Activated CD4-positive, alpha-beta T cell treated with anti-CD3 and anti-CD28 coated beads, Interleukin-2, amount 10 ng/mL, durations not matched to agents 24 days and 14 days (primary cell): ENCODE measurements around the gene ETS1. TPM values are rescaled to one million over a fixed set of nuclear protein-coding genes. Genes with fewer than 3 reads are reported as not detected.

Experiments
- DNase-seq: peaks from one replicate; pipeline ENCODE4 v3.0.0; 2022
- H3K27ac Mint-ChIP-seq: one replicate; pipeline ENCODE4 v1.8.0; 2022; ENCODE audit warnings: mild to moderate bottlenecking, mixed read lengths
- H3K27me3 Mint-ChIP-seq: one replicate; pipeline ENCODE4 v1.8.0; 2022; ENCODE audit warnings: mixed read lengths
- H3K36me3 Mint-ChIP-seq: one replicate; pipeline ENCODE4 v1.8.0; 2022; ENCODE audit warnings: low read depth, mild to moderate bottlenecking, mixed read lengths
- H3K4me1 Mint-ChIP-seq: one replicate; pipeline ENCODE4 v1.8.0; 2021; ENCODE audit warnings: mixed read lengths
- H3K4me3 Mint-ChIP-seq: one replicate; pipeline ENCODE4 v1.8.0; 2022; ENCODE audit warnings: mild to moderate bottlenecking, moderate library complexity, mixed read lengths
- H3K9me3 Mint-ChIP-seq: one replicate; pipeline ENCODE4 v1.8.0; 2021; ENCODE audit warnings: mixed read lengths
- intact Hi-C: fragments of 100-400 bp; cut with micrococcal nuclease; formaldehyde crosslinking; loops from one replicate; pipeline ENCODE4 v1.15.1; 2023
- total RNA-seq: library from RNA; stranded (reverse); gene quantifications from 2 replicates; pipeline ENCODE4 v1.2.3, GENCODE V29; 2022

The ETS1 gene, protein sequence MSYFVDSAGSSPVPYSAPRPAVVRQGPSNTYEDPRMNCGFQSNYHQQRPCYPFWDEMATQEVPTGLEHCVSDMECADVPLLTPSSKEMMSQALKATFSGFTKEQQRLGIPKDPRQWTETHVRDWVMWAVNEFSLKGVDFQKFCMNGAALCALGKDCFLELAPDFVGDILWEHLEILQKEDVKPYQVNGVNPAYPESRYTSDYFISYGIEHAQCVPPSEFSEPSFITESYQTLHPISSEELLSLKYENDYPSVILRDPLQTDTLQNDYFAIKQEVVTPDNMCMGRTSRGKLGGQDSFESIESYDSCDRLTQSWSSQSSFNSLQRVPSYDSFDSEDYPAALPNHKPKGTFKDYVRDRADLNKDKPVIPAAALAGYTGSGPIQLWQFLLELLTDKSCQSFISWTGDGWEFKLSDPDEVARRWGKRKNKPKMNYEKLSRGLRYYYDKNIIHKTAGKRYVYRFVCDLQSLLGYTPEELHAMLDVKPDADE
- 449 and 454 TPM in 2 replicates for total RNA-seq

DNA sequence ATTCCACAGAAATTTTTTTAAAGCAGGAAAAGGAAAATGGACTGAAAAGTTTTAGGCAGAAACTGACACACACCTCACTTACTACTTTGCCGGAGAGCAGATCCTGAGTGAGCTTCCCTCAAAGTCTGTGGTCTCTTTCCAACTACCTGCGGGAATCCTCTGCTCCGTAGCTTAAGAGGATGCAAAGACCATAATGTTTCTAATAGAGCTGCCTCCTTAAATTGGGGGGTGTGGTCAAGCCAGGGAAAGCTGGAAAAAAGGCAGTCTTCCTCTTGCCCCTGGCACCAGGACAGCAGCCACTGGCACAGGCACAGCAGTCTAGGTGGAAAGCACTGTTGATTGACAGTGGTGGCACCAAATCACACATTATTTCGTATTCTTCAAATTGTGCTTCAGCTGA is at the start of gene ETS1:
ETS1 (minus strand) TSS at position 144 of the 400 bp plus-strand sequence. CDS start 14,428 bp downstream, outside the sequence.
- Mint-ChIP-seq H3K36me3 (no peaks in the 10 kb centered on the region), H3K9me3 (no peaks in the 10 kb centered on the region), H3K4me3 (no peak within 1 kb of the TSS), H3K27me3 (peaks cover 26% of the 10 kb centered on the region), H3K27ac (no peak within 1 kb of the TSS), H3K4me1 (peaks cover 11% of the 10 kb centered on the region)
- intact Hi-C loops = no loop called here
- no peak for DNase-seq

DNA sequence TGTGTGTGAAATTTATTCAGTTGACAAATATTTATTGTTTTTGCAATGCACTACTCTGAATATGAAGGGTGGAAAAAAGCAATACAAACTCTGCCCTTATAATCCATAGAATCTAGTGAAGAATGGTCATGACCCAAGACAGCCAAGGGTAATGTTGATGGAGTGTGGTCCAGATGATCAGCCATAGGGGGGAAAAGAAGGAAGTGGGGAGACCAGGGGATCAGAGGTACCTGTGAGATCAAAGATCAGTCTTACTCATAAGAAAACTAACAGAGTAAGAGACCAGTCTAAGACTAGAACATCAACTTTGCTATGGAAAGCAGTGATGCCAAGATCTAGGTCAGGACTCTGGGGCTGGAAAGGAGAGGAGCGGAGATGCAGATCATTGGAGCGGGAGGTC is 47.0 kb upstream of the ETS1 start:
- Mint-ChIP-seq H3K27me3 (peaks cover 5% of the 10 kb centered on the region), H3K9me3 (no peaks in the 10 kb centered on the region), H3K27ac (no peak overlapping the region), H3K4me1 (peaks cover 30% of the 10 kb centered on the region), H3K36me3 (no peaks in the 10 kb centered on the region), H3K4me3 (no peak overlapping the region)
- DNase-seq = no peak
- intact Hi-C loops = no loop called here

DNA sequence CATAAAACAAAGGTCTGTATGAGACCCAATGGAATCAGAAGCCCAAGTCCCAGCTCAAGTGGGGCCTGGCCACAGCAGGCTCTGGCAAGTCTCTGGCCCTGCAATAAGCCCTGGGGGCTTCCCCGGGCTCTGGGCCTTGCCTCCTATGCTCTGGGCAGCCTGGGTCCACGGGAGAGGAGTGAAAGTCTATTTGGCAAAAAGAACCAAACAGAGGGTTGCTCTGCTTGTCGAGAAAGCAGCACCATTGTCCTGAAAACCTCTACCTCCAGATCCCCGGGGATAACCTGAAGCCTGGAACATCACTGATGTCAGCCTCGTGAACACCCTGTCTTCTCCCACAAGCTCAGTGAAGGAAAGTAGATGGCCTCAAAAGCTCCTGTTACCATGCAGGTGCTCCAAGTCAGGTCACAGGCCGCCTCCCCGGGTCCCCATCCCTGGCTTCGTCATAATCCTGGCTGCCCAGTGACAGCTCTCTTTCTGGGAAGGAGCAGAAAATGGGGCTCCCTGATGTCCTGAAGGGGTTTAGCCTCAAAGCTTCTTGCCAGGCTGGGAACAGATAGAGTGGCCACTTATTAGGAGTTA is 46.1 kb upstream of the ETS1 start:
- Mint-ChIP-seq H3K9me3 (no peaks in the 10 kb centered on the region), H3K27ac (no peak overlapping the region), H3K36me3 (no peaks in the 10 kb centered on the region), H3K27me3 (no peaks in the 10 kb centered on the region), H3K4me3 (no peak overlapping the region), H3K4me1 (peaks cover 39% of the 10 kb centered on the region)
- intact Hi-C loops = loop anchor here (2.0 kb wide), 1 partner anchor 603 kb away; no protein-coding TSS in a partner anchor
- DNase-seq = no peak

DNA sequence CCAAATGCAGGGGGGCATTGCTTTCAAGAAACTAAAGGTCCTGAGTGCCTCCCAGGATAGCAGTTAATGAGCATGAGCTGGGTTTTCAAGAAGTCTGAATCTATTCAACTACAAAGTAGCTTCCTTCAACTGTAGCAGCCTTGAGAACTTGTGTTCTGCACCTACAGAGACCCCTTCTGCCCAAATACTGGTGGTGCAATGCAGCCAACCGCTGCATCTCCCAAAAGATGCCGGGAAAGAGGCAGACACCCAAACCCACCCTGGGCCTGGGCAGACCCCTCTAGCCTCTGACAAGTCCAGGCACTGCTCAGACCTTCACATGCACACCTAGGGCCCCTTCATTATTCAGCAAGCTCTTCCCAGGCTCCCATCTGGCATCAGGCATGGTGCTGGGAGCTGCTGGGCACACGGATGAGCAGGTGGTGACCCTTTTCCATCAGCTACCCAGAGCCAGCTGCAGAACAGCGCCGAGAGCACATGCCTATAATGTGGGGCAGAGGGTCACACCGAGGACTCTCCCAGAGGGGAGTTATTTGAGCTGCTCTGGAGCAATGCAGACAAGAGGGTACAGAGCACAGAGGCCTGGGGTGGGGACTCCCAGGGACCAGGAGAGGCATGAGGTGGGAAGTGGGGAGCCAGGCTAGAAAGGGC is 44.9 kb upstream of the ETS1 start:
- Mint-ChIP-seq H3K27ac (no peak overlapping the region), H3K36me3 (no peaks in the 10 kb centered on the region), H3K4me1 (peaks cover 45% of the 10 kb centered on the region), H3K4me3 (no peak overlapping the region), H3K9me3 (no peaks in the 10 kb centered on the region), H3K27me3 (no peaks in the 10 kb centered on the region)
- intact Hi-C loops = loop anchor here (1.0 to 2.0 kb wide), 3 partner anchors 125 to 601 kb away; no protein-coding TSS in a partner anchor
- peak; percentile 83 for DNase-seq

DNA sequence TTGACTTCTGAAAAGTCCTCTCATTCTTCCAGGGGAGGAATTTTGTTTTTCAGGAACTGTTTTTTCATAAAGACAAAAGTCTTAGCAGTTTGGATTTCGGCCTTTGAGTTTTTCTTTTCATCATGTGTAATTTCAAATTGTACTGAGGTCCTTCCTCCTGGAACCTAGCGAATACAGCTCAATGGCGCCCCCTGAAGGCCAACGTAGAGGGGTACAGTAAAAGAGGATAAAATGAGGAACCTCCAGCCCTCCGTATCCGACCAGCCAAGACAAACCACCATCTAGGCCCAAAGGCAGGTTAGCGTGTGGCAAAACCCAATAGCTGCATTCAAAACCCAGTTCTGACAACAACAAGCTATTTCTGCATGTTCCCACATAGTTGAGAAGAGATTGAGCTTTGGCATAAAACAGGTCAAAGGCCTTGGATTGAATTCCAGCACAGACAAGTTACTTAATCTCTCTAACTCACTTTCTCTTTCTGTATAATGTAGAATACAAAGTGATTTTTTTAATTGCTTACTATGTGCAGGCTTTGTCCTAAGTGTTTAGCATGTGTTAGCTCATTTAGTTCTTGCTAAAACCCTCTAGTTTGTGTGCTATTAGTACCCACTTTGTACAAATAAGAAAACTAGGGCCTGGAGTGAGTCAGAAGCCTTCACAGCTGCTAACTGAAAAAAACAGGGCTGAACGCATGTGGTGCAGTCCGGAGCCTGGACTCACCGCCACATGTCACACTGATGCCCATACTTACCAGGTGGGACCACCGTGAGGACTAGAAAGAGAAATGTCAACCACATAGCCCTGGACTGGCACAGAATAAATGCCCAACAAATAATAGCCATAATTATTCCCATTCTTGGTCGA is 43.2 kb upstream of the ETS1 start:
- H3K27me3 Mint-ChIP-seq = no peaks in the 10 kb centered on the region
- no peaks in the 10 kb centered on the region for H3K36me3 Mint-ChIP-seq
- intact Hi-C loops = loop anchor here (1.0 to 2.0 kb wide), 6 partner anchors 136 to 592 kb away; no protein-coding TSS in a partner anchor
- H3K4me1 Mint-ChIP-seq = peaks cover 61% of the 10 kb centered on the region
- DNase-seq = peak; percentile 96
- no peaks in the 10 kb centered on the region for H3K9me3 Mint-ChIP-seq
- H3K27ac Mint-ChIP-seq = peak overlapping the region; percentile 92
- H3K4me3 Mint-ChIP-seq = peak overlapping the region; percentile 69

DNA sequence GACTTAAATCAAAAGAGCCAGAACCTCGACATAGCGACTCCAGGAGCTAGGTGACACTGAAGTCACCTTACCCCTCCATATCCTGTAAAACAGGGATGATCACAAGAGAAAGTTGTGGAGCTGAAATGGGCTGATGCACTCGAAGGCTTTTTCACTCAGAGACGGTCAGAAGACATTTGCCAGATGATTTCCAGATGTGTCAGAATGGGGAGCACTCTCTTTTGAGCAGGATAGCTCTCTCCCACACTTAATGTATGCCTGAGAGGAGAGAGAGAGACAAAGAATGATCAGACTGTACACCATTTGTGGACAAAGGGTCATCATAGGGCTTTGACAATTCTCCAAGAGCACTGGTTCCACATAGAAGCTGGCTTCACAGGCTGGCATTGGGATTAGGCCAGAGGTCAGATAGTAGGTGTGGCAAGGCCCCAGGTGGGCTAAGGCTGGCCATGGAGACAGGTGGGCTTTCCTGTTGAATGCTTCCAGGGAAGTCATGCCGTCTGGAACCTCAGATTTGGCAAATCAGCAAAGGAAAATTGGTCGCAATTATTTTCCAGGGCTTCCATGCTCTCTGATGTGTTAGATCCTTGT is 42.3 kb upstream of the ETS1 start:
- H3K36me3 Mint-ChIP-seq = no peaks in the 10 kb centered on the region
- no peaks in the 10 kb centered on the region for H3K9me3 Mint-ChIP-seq
- peak overlapping the region; percentile 69 for H3K4me3 Mint-ChIP-seq
- intact Hi-C loops = loop anchor here (1.0 to 2.0 kb wide), 10 partner anchors 79 to 591 kb away; no protein-coding TSS in a partner anchor
- peak; percentile 70 for DNase-seq
- peak overlapping the region; percentile 92 for H3K27ac Mint-ChIP-seq
- peaks cover 71% of the 10 kb centered on the region for H3K4me1 Mint-ChIP-seq
- H3K27me3 Mint-ChIP-seq = no peaks in the 10 kb centered on the region

DNA sequence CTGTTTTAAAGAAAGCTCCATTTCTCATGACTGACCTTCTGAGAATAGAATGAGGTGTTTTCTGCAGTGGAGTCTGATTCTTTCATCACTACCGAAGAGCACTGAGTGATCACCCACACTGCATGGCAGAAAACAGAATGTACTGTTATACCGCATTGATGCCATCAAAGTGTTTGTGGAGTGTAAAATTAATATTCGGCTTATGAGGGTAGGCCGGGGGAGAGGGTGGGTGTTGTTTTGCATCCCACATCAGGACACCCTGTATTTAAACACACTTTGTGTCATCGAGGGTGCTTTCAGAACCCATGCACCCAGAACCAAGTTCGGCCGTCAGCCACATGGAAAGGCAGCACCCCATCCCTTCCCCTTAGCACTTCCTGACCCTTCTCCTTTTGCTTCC is 41.3 kb upstream of the ETS1 start:
- peak; percentile 71 for DNase-seq
- Mint-ChIP-seq H3K27ac (peak overlapping the region; percentile 92), H3K4me3 (peak overlapping the region; percentile 69), H3K9me3 (no peaks in the 10 kb centered on the region), H3K4me1 (peaks cover 73% of the 10 kb centered on the region), H3K36me3 (no peaks in the 10 kb centered on the region), H3K27me3 (no peaks in the 10 kb centered on the region)
- intact Hi-C loops = loop anchor here (1.0 to 2.0 kb wide), 6 partner anchors 48 to 402 kb away; no protein-coding TSS in a partner anchor

DNA sequence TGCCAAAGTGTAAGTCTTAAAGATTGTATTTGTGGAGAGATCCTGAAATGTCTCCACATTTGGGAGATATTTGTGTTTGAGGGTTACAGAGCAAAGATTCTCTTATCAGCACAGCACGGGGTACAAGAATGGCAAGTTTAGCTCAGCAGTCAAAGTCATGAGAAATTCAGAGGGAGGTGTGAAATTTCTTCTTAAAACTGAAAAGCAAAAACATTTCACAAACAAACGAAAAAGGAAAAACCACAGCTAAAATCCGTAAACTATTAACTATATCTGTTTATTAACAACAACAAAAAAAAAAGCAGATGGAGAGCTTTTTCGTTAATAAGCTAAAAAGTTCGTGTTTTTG is 40.9 kb upstream of the ETS1 start:
- Mint-ChIP-seq H3K9me3 (no peaks in the 10 kb centered on the region), H3K4me1 (peaks cover 77% of the 10 kb centered on the region), H3K4me3 (peak overlapping the region; percentile 69), H3K27ac (peak overlapping the region; percentile 92), H3K36me3 (no peaks in the 10 kb centered on the region), H3K27me3 (no peaks in the 10 kb centered on the region)
- no peak for DNase-seq
- intact Hi-C loops = loop anchor here (1.0 to 2.0 kb wide), 5 partner anchors 48 to 401 kb away; no protein-coding TSS in a partner anchor

DNA sequence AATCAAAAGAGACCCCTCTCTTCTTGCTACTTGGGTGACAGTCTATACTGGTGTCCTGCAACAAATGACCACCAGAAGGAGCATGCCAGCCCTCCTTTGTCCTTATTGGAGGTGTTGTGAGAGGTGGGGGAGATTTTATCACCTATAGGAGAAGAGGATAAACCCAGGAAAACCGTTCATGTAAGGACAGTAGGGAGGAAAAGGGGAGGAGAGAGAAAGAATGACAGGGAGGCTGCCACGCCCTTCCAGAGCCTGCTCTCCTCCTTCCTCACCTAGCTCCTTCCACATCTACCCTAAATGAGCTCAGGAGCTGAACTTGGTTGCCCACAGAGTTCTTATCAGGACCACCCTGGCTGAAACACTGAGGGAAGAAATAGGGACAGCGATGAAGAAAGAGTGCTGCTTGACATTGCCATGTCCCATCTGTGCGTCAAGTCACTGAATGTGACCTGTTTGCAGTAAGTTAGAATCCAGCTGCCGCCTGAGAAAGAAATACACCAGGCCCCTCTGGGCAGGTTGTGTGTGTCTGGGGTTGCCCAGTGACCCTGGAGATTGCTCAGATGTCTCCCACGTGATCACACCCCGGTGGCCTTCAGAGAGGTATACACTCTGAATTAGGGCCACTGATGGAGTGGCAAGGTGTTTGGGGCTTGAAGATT is 40.4 kb upstream of the ETS1 start:
- DNase-seq = peak; percentile 77
- Mint-ChIP-seq H3K4me1 (peaks cover 81% of the 10 kb centered on the region), H3K9me3 (no peaks in the 10 kb centered on the region), H3K27me3 (no peaks in the 10 kb centered on the region), H3K36me3 (no peaks in the 10 kb centered on the region), H3K4me3 (peak overlapping the region; percentile 69), H3K27ac (peak overlapping the region; percentile 92)
- intact Hi-C loops = loop anchor here (1.0 to 2.0 kb wide), 5 partner anchors 47 to 401 kb away; no protein-coding TSS in a partner anchor

DNA sequence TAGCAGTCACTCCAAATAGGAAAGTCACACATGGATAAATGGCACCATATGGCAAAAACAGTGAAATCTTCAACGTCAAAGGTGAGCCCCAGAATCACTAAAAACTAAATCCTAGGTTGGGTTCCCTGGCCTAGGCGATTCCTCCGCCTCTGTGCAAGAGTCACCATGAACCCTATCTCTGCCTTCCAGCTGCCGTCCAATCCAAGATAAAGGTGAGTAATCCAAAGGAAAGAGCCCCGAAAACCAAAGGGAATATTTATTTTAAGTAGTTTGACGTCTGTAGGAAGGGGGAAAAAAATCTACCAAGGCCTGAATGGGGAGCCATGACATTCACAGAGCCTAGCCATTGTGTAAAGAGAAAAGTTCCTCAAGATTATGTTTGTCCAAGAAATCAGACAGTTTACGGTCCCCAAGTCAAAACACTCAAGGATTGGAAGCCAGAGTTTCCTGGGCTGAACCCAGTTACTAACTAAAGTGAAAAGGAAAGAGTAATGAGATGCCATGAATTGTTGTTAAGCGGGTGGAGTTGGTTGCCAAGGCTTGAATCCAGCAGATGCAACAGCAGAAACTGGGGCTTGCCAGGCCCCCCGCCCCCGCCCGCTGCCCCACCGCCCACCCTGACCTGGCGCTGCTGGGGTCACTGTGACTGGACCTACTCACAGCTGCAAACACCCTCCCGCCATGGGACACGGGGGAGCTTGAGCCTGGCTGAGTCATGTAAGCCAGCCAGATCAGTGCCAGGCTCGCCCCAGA is 39.7 kb upstream of the ETS1 start:
- Mint-ChIP-seq H3K27me3 (no peaks in the 10 kb centered on the region), H3K36me3 (no peaks in the 10 kb centered on the region), H3K4me3 (peak overlapping the region; percentile 69), H3K9me3 (no peaks in the 10 kb centered on the region), H3K4me1 (peaks cover 81% of the 10 kb centered on the region), H3K27ac (peak overlapping the region; percentile 93)
- intact Hi-C loops = no loop called here
- no peak for DNase-seq

DNA sequence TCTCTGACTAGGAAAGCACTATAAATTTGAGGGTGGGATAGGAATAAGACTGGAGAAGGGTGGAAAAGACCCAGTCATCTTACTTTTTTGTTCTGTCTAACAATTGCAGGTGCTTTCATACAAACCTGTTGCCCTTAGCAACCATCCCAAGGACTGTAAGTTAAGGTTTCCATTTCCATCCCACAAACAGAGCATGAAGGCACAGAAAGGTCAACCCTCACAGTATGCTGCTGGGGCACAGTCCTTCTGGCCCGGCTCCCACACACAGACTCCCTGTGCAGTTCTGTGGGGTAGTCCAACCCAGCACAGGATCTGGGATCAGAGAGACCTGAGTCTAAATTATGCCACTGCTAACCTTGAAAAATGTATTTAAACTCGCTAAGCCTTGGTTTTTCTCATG is 38.4 kb upstream of the ETS1 start:
- Mint-ChIP-seq H3K27ac (peak overlapping the region; percentile 93), H3K9me3 (no peaks in the 10 kb centered on the region), H3K36me3 (no peaks in the 10 kb centered on the region), H3K4me3 (peak overlapping the region; percentile 74), H3K27me3 (no peaks in the 10 kb centered on the region), H3K4me1 (peaks cover 76% of the 10 kb centered on the region)
- DNase-seq = no peak
- intact Hi-C loops = no loop called here

DNA sequence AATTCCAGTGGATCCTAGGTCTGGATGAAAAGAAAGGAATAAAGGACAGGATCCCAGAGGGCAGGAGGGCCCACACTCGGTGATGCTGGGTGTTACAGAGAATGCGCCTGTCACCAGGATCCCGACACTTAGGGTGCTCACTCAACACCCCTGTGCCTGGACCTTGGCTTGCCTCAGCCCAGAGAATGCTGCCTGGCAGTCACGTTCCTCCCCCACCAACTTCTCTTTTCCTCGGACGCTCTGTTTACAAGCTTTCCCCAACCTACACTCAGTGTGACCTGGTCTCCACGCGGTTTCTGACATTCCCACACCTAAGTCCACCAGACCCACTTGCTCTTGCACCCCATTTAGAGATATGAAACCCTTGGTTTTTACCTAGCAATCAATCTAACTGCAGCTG is 38.0 kb upstream of the ETS1 start:
- H3K9me3 Mint-ChIP-seq = no peaks in the 10 kb centered on the region
- peak overlapping the region; percentile 93 for H3K27ac Mint-ChIP-seq
- intact Hi-C loops = no loop called here
- peaks cover 76% of the 10 kb centered on the region for H3K4me1 Mint-ChIP-seq
- H3K4me3 Mint-ChIP-seq = peak overlapping the region; percentile 74
- peak; percentile 66 for DNase-seq
- H3K27me3 Mint-ChIP-seq = no peaks in the 10 kb centered on the region
- no peaks in the 10 kb centered on the region for H3K36me3 Mint-ChIP-seq
